ENCODE results near the gene SLC6A11.

DNA sequence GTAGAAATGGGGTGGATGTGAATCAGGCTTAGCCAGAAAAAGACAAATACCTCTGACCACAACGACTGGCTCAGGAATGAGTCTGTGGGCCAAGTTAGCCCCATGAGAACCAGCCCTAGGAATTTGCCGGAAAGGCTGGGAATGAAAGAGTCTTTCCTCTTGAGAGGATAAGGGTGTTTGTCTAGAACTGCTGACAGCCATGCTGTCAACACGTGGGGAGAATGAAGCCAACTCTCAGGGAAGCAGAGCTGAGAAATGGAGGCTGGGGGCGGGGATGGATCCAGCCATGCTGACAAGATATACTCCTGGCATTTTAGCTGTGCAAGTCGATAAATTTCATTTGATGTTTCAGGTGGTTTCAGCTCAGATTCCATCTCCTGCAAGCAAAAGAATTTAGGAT is 165.9 kb downstream of the SLC6A11 start:
- TF ChIP-seq POLR2A (IDR thresholded peaks at IDR 0.05; ENCODE audit: low read depth, low read length) (no peak), POLR2AphosphoS5 (IDR thresholded peaks at IDR 0.05; ENCODE audit: insufficient read depth, low read depth, low read length) (no peak)
